Head of caudate nucleus (tissue), 42 donors: ENCODE measurements around the gene TIMP3.

Source experiments
- DNase-seq, 42 donors: peaks; one replicate each; pipeline versions ENCODE4 v3.0.0 to v3.0.0-alpha.2; 2020 to 2021; ENCODE audit warnings: mixed read lengths in 7 of 42
- intact Hi-C: fragments of 100-400 bp; cut with DNase I; formaldehyde crosslinking; loops from one replicate; pipeline ENCODE4 v1.15.0; 2022

The TIMP3 gene

DNA sequence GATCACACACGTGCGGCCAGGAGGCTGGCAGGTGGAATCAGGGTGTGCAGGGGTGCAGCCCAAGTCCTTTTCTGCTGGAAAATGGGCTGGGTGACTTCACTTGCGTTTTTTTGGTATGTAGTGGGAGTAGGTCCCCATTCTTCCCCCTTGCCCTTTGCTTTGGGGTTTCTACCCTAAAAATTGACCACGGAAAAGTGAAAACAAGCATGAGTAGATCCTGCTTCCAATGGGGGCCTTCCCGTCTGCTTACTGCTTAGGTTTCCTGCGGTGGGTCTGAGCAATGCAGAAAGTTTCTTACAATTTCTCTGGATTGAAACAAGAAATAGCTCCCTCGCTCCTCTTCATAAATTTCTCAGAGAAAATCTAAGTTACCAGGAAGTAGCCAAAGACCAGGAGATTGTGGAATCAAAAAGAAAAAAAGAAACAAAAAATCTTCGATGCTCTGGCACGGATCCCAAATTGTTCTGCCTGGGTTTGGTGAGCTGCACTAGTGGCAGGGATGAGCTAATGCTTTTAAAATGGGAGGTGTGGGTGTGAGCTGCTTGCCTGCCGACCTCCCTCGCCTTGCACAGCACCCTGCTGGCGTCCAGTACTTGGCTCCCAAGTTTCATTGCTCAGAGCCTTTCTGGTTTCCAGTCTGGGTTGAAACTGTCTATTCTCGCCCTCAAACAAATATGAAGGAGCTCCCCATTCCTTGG lies 2.4 kb downstream of the TIMP3 start:
- DNase-seq = peak in 18 of 42 donors; percentile 14 to 83 (median 39)
- intact Hi-C loops = loop anchor here (10.0 kb wide), 1 partner anchor 191 kb away; no protein-coding TSS in a partner anchor

DNA sequence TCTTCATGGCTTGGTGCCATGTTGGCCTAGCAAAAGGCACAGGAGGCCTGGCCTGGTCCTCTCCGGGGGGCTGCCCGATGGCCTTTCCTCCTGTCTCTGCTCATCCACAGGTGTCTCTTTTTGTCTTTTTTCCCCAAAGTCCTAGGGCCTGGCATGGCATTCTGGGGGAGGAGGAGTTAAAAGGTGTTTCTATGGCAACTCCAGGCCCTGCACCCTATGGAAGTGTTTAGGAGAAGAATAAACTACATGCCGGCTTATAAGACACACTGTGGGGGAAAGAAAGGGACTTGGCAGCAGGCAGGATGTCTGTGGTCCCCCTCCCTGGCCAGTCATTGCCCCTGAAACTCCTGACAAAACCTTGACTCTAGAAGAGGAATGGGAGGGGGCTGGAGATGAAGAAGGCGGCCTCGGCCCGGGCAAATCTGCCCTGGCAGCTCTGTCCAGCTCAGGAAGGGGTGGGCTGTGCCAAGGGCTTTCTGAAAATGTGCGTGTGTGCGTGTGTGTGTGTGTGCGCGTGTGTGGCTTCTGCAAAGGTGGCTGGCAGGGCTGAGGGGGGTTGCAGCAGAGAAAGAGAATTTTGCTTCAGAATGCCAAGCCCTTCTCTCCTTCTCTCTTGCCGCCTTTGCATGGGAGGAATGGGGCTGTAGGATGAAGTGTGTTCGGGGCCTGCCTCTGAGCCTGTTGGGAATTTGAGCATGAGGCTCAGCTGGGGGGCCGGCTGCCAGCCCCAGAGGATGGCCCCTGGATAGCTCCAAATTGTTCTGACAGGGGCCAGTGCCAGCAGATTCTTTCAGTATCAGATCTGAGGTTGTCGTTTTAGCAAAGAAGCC lies 3.2 kb downstream of the TIMP3 start:
- intact Hi-C loops = loop anchor here (10.0 kb wide), 1 partner anchor 190 kb away; no protein-coding TSS in a partner anchor
- DNase-seq = peak in 1 of 42 donors; percentile 30

DNA sequence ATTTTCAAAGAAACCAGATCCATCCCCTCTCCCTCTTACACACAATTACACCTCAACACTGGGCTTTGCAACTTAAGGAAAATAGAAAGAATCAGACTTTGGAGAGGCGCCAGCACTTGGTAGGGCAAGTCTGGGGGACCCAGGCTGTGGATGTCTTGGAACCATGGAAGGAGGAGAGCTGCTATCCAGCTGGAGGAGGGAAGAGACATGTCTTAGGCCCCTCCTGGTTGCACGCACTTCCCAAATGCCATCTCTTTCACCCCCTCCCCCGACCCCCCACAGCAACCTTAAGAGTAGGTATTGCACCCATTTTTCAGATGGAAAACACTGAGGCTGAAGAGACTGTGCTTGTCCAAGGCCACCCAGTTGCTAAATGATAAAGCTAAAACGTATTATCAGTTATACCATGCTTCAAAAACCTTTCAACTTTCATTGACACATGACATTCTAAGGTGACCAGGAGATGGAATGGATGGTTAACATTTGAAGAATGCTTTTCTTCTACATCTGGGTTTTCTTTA lies 3.9 kb downstream of the TIMP3 start:
- intact Hi-C loops = loop anchor here (10.0 kb wide), 1 partner anchor 189 kb away; no protein-coding TSS in a partner anchor

DNA sequence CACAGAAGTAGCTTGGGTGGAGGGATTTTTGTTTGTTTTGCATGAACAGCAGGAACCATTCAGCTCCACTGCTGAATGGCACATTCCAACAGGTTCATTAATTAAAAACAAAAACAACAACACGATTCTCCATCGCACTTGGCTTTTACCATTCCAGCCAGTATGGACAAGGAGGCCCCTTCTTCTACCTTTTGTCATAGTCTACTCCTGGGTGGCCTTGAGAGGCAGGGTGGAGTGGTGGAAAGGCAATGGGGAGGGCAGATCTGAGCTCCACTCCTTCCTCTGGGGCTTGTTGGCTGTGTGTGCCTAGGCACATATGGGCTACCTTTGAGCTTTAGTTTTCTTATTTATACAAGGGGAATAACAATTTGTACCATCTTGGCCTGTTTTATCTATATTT lies 4.8 kb downstream of the TIMP3 start:
- DNase-seq = no peak
- intact Hi-C loops = loop anchor here (10.0 kb wide), 1 partner anchor 189 kb away; no protein-coding TSS in a partner anchor

More for the DNA sequence above, 3.9 kb downstream of the TIMP3 start:
- DNase-seq = no peak

GRCh38 chr22:32808038-32808445 lies 6.5 kb downstream of the TIMP3 start:
- DNase-seq = no peak
- intact Hi-C loops = loop anchor here (10.0 kb wide), 1 partner anchor 187 kb away; no protein-coding TSS in a partner anchor

DNA sequence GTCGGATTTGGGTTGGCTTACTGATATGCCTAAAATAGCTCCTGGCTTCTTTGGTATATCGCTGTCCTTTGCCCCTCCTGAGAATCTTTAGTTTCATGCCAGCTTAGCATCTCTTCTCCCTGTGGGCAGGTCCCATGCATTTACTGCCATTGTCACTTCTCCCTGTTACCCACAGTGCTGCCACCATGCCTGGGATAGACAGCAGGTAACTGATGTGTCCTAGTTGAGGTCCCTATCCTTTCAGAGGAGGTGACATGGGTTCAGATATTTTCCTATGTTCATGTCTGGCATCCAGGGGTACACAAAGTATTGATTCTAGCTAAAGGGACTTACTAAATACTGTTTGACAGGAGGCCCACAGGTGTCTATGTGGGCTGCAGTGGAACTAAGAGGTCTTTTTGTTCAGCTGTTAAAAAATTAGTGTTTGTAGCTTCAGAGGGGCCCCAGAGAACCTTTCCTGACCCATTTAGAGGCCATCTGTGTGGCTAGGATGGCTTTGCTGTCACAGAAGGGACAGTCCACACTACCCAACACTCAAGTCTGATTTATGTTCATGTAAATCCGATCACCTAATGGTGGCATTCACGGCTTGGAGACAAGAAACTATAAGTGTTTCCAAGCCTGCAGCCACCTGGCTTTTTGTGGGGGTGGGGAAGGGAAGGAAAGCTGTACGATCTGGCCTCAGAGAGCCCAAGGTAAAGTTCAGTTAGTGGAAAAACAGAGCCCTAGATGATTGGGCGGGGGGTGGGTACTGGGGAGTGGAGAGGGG lies 8.5 kb downstream of the TIMP3 start:
- no peak for DNase-seq
- intact Hi-C loops = loop anchor here (10.0 kb wide), 1 partner anchor 185 kb away; no protein-coding TSS in a partner anchor

DNA sequence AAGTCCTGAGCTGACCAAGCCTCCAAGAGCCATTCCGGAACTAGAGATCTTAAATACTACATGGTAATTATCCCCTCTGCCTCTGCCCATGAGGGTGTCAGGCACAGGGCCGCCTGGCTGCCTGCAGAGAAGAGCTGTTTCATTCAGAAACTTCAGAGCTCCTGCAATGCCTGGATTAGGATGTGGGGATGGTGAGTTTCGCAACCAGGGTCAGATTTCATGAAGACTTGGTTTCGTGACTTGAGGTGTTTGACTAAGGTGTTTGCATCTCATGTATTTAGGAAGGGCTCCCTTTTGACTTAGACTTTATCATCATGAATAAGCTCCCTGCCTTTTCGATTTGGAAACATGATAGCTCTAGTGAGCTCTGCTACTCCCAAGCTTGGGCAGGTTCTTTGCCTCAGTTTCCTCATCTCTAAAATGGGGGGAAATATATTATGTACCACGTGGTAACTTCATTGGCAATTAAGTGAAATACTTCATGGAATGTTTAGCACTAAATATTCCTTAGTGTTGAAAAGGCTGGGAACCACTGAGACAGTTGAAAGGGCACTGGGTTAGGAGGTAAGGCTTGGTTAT lies 9.1 kb downstream of the TIMP3 start:
- DNase-seq = no peak
- intact Hi-C loops = no loop called here

GRCh38 chr22:32811788-32812545 lies 10.5 kb downstream of the TIMP3 start:
- intact Hi-C loops = no loop called here
- no peak for DNase-seq

- intact Hi-C loops = no loop called here
- no peak for DNase-seq
Measured at GRCh38 chr22:32814285-32814860, 12.9 kb downstream of the TIMP3 start.

GRCh38 chr22:32815059-32815458 lies 13.6 kb downstream of the TIMP3 start:
- no peak for DNase-seq
- intact Hi-C loops = no loop called here

DNA sequence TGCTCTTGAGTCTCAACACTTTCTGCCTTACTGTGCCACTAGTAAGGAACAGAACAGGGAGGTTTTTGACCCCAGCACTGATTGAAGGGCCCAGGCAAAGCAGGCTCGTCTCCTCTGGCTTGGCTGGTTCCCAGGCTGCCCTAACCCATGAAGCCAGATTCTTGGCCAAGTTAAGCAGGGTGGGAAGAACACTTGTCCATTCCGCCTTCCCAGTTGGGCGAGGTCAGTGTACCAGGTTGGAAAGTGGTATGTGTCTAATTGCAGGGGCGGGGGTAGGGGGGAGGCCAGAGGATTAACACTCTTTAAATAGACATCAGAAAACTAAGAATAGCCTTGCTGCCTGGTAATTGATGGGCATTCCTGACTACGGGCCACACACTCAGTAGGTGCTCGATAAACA lies 14.4 kb downstream of the TIMP3 start:
- DNase-seq = no peak
- intact Hi-C loops = no loop called here

DNA sequence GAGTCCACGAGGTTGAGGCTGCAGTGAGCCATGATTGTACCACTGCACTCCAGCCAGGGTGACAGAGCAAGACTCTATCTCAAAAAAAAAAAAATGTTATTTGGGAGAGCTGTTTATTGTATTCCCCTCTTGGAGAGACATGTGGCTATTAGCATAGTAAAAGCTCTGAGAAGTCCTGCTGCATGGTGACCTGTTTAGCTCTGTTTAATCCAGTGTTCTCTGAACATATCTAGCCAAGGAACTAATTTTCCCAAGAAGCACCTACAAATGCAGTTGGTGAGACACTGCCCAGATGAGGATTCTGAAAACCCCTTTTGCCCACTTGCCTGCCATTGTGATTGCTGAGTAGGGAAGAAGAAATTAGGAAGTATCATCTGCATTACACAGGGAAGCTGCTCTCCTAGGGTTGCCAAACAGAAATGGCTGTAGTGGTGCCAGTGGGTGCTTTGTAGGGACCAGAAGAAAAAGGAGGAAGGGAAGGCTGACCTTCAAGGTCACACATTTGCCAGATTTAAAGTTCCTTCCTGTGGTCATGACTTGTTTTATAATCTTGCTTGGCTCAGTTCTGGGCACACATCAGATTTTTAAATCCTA lies 15.7 kb downstream of the TIMP3 start:
- intact Hi-C loops = no loop called here
- no peak for DNase-seq

GRCh38 chr22:32818446-32819115 lies 17.1 kb downstream of the TIMP3 start:
- DNase-seq = no peak
- intact Hi-C loops = no loop called here

DNA sequence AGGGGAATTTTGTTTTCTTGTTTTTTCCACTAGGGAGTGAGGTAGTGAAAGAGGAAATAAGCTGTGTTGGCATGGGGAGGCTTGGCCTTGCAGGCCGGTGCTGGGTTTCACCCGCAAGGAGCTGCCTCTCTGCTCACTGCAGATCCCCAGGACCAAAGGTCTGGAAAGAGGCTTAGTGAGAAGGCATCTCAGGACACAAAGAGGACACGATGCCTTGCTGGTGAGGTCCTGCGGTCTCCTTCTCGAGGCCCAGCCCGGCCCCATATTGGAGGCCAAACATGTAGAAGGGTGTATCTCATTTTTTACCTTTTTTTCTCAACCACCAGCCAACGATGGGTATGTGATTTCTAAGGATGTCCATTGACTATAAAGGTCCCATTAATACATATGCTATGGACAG lies 17.6 kb downstream of the TIMP3 start:
- intact Hi-C loops = no loop called here
- DNase-seq = no peak

GRCh38 chr22:32820131-32821119 lies 18.9 kb downstream of the TIMP3 start:
- intact Hi-C loops = no loop called here
- peak in 12 of 42 donors; percentile 18 to 66 (median 42) for DNase-seq
